MCF 10A (cell line): ENCODE data around the gene AFAP1L2. TPM values are rescaled to one million over a fixed set of nuclear protein-coding genes. Genes with fewer than 3 reads are reported as not detected.

ENCODE experiments used
- BruUV-seq: library from RNA; stranded (reverse); fragments of 400-500 nt; replicated peaks from 2 replicates; lab custom pipeline; 2021; lab: Mats Ljungman, UMichigan
- CTCF ChIA-PET: fragments of 300-600 bp; sonication (Branson Sonifier 250); formaldehyde crosslinking; extraction: SDS; loops from one replicate; lab custom pipeline; 2021; ENCODE audit warnings: antibody characterized with exemption, inconsistent platforms; lab: Yijun Ruan, JAX
- POLR2A ChIA-PET: fragments of 300-600, 350-650 bp; sonication (Branson Sonifier 250); formaldehyde crosslinking; extraction: SDS; loops from one replicate; lab custom pipeline; 2020; ENCODE audit warnings: antibody characterized with exemption, inconsistent platforms; lab: Yijun Ruan, JAX
- DNase-seq: peaks from one replicate; pipeline ENCODE4 v3.0.0-alpha.2; 2018; ENCODE audit not compliant: unreplicated experiment
- H3K27ac Mint-ChIP-seq: one replicate; pipeline ENCODE4 v1.8.0; 2022; ENCODE audit warnings: mild to moderate bottlenecking, low read depth, mixed read lengths; ENCODE audit not compliant: unreplicated experiment
- H3K27me3 Mint-ChIP-seq: one replicate; pipeline ENCODE4 v1.8.0; 2022; ENCODE audit warnings: mixed read lengths; ENCODE audit not compliant: insufficient read depth, unreplicated experiment
- H3K36me3 Mint-ChIP-seq: one replicate; pipeline ENCODE4 v1.8.0; 2022; ENCODE audit warnings: mild to moderate bottlenecking, moderate library complexity, mixed read lengths; ENCODE audit not compliant: insufficient read depth, unreplicated experiment
- H3K4me1 Mint-ChIP-seq: one replicate; pipeline ENCODE4 v1.8.0; 2022; ENCODE audit warnings: mixed read lengths; ENCODE audit not compliant: insufficient read depth, unreplicated experiment
- H3K4me3 Mint-ChIP-seq: one replicate; pipeline ENCODE4 v1.8.0; 2022; ENCODE audit warnings: mild to moderate bottlenecking, moderate library complexity, mixed read lengths; ENCODE audit not compliant: unreplicated experiment
- H3K9me3 Mint-ChIP-seq: one replicate; pipeline ENCODE4 v1.8.0; 2022; ENCODE audit warnings: mixed read lengths; ENCODE audit not compliant: unreplicated experiment
- CTCF ChIP-seq: fragments of 200-600 bp; IDR thresholded peaks from one replicate; pipeline ENCODE4 v1.8.0; 2022; ENCODE audit warnings: antibody characterized with exemption, mild to moderate bottlenecking; ENCODE audit not compliant: unreplicated experiment
- intact Hi-C: fragments of 100-400 bp; cut with micrococcal nuclease; formaldehyde crosslinking; loops from 2 replicates; pipeline ENCODE4 v1.14.1; 2022
- total RNA-seq: library from RNA; stranded (reverse); gene quantifications from 2 replicates; pipeline ENCODE4 v1.2.3, GENCODE V29; 2022

AFAP1L2 gene
- total RNA-seq, 1 experiment from 2014 or later: 5.8 TPM

GRCh38 chr10:114394531-114394930, 9.8 kb downstream of the AFAP1L2 start:
- CTCF ChIA-PET: no interaction called here

GRCh38 chr10:114393886-114394285, 10.4 kb downstream of the AFAP1L2 start:
- Mint-ChIP-seq H3K36me3 (peaks cover under 1% of the 10 kb centered on the region), H3K27me3 (no peaks in the 10 kb centered on the region), H3K4me3 (peak overlapping the region; percentile 47), H3K4me1 (peaks cover 59% of the 10 kb centered on the region), H3K27ac (peak overlapping the region; percentile 9), H3K9me3 (no peaks in the 10 kb centered on the region)
- DNase-seq: no peak
- TF ChIP-seq CTCF: no peak
- ChIA-PET POLR2A (interaction anchor here (1.5 kb wide), 1 partner anchor 73 kb away, joined by 3 read pairs; no protein-coding TSS in a partner anchor), CTCF (interaction anchor here (0.5 kb wide), 1 partner anchor 12 kb away, joined by 3 read pairs; no protein-coding TSS in a partner anchor)
- intact Hi-C loops: no loop called here
- BruUV-seq: no TSS peak

More at GRCh38 chr10:114394531-114394930, 9.8 kb downstream of the AFAP1L2 start:
- Mint-ChIP-seq H3K27ac (no peak overlapping the region), H3K36me3 (no peaks in the 10 kb centered on the region), H3K4me3 (no peak overlapping the region), H3K27me3 (no peaks in the 10 kb centered on the region), H3K4me1 (peaks cover 53% of the 10 kb centered on the region), H3K9me3 (no peaks in the 10 kb centered on the region)
- POLR2A ChIA-PET: interaction anchor here (1.5 kb wide), 1 partner anchor 74 kb away, joined by 3 read pairs; no protein-coding TSS in a partner anchor
- DNase-seq: peak; percentile 33
- TF ChIP-seq CTCF: no peak
- intact Hi-C loops: no loop called here
- no TSS peak for BruUV-seq

- CTCF ChIA-PET: interaction anchor here (0.5 kb wide), 1 partner anchor 12 kb away, joined by 3 read pairs; no protein-coding TSS in a partner anchor
- peak overlapping the region; percentile 47 for H3K4me3 Mint-ChIP-seq
- TF ChIP-seq CTCF: no peak
- H3K27ac Mint-ChIP-seq: peak overlapping the region; percentile 9
- H3K27me3 Mint-ChIP-seq: no peaks in the 10 kb centered on the region
- DNase-seq: no peak
- peaks cover 4% of the 10 kb centered on the region for H3K36me3 Mint-ChIP-seq
- POLR2A ChIA-PET: interaction anchor here (1.5 kb wide), 1 partner anchor 73 kb away, joined by 3 read pairs; no protein-coding TSS in a partner anchor
- intact Hi-C loops: no loop called here
- peaks cover 63% of the 10 kb centered on the region for H3K4me1 Mint-ChIP-seq
- H3K9me3 Mint-ChIP-seq: no peaks in the 10 kb centered on the region
- no TSS peak for BruUV-seq
These were observed 10.8 kb downstream of the AFAP1L2 start for GRCh38 chr10:114393482-114393881.

GRCh38 chr10:114392112-114392835, 12.0 kb downstream of the AFAP1L2 start:
- ChIA-PET CTCF (interaction anchor here (0.6 kb wide), 3 partner anchors 58 to 102 kb away, joined by 3 to 4 read pairs (median 3); no protein-coding TSS in a partner anchor), POLR2A (interaction anchor here (0.6 to 1.5 kb wide), 3 partner anchors 16 to 134 kb away, joined by 4 read pairs; no protein-coding TSS in a partner anchor)
- peaks cover 69% of the 10 kb centered on the region for H3K4me1 Mint-ChIP-seq
- peaks cover 5% of the 10 kb centered on the region for H3K36me3 Mint-ChIP-seq
- H3K4me3 Mint-ChIP-seq: no peak overlapping the region
- H3K27ac Mint-ChIP-seq: no peak overlapping the region
- no peaks in the 10 kb centered on the region for H3K27me3 Mint-ChIP-seq
- intact Hi-C loops: no loop called here
- no TSS peak for BruUV-seq
- no peak for DNase-seq
- H3K9me3 Mint-ChIP-seq: no peaks in the 10 kb centered on the region
- TF ChIP-seq CTCF: no peak
